GM08714 (cell line): Measurements from ENCODE around the gene EIF5A.
"Not testable (repeated sequence)": the region's sequence is repeated elsewhere in the genome, so short reads cannot be mapped to it uniquely, and the experiment has no call there.

Experiments used
- H3K4me3 ChIP-seq: fragments of 200-500 bp; sonication (Bioruptor generic); 2 replicates; pipeline ENCODE4 v1.5.1; 2014; ENCODE audit warnings: mild to moderate bottlenecking, low read length, inconsistent platforms
- ZNF274 ChIP-seq: IDR thresholded peaks from 2 replicates; pipeline ENCODE4 v1.6.1; 2012; ENCODE audit warnings: mild to moderate bottlenecking, low read depth, low read length

Gene EIF5A

DNA sequence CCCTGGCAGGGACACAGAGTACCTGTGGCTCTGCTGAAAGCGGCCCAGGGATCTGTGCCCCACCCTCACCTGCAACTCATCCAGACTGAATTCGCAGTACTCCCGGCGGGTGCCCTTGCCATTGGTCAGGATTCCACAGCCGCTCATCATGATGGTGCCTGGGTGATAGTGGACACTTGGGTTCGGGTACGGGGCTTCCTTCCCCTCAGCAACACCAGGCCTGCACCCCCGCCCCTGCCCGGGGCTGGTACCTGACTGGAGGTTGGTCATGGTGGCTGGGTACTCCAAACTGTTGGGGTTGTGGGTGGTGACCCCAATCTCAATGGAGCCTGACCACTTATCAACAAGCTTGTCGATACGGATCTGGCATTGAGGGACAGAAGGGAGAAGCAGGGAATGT, 18.8 kb downstream of the EIF5A start:
- H3K4me3 ChIP-seq = no peak overlapping the region
- no peak for TF ChIP-seq ZNF274

DNA sequence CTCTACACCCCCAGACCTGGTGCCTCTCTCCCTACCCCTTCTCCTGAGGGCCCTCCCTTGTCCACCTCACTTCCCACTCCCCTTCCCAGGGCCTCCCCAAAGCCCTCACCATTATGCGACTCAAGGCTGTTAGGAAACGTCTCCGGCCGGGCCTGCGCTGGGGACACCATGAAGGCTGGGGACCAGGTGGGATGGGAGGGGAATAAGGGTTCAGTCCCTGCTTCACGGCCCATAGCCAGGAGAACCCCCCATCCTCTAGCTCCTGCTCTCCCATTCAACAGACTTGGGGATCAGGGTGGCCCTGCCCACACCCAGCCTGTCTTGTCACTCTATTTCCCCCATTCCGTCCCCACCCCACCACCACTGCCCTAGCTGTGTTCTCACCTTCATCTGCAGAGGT, 19.6 kb downstream of the EIF5A start:
- no peak for TF ChIP-seq ZNF274

DNA sequence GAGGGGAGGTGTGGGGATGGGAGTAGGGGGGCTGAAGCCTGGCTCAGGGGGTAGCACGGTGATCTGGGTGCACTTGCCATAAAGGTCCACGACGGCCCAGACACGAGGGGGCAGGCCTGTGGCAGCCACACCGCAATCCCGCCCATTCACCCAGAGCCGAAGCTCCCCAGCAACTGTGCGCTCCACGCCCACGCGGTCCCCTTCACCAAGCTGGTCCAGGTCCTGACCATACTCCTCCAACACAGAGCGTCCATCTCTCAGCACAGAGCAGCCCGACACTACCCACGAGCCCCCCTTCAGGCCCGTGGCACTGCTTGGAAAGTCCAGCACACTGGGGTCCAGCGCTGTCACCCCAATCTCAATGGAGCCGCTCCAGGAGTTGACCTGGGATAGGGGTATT, 20.1 kb downstream of the EIF5A start:
- no peak overlapping the region for H3K4me3 ChIP-seq
- no peak for TF ChIP-seq ZNF274

More for the DNA sequence above, 19.6 kb downstream of the EIF5A start:
- H3K4me3 ChIP-seq = no peak overlapping the region

DNA sequence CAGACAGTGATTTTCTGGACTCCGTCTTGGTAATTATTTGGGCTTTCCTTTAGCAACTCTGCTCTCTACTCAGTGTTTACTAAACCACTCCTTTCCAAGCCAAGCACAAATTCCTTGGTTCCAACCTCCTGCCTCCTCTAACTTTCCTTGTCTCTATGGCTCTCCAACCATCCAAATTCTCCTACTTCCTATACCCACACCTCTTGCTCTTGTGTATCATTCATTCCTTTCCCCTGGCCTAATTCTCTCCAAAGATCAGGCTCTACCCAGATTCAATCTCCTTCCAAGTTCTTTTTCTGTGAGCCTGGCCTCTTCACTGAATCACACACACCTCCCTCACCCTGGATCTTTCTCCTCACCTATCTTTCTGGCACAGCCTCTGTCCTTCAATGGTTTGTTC, 20.6 kb downstream of the EIF5A start:
- no peak for TF ChIP-seq ZNF274
- H3K4me3 ChIP-seq = peak overlapping the region; percentile 77; the same call in 1 of the 2 replicates

DNA sequence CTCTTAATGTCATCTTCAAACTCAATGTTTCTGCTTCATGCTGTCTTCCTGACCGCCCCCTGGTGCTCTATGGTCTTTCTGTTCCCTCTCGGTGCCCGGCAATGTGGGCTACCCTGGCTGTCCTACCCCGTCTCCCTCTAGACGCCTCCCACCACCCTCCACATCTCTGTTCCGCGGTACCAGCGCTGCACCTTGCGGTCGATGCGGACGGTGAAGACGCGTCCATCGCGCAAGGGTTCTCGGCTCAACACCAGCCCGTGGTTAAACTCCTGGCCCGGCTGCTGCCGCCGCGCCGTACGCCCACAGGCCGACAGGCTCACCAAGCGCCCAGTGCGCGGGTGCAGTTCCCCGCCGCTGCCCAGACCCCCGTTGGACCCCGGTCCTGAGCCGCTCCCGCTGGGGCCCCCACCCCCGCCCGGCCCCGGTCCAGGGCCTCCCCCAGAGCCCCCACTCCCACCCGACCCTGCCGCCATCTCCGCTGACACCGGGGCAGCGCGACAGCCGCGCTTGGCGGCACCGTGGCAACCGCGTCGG, 21.5 kb downstream of the EIF5A start, which contains the start of gene NEURL4:
NEURL4 (minus strand) TSS at position 496 of the 534 bp plus-strand sequence; CDS start at position 473, 23 bp downstream.
- TF ChIP-seq ZNF274 = no peak
- peak within 1 kb of the TSS; percentile 77 for H3K4me3 ChIP-seq

DNA sequence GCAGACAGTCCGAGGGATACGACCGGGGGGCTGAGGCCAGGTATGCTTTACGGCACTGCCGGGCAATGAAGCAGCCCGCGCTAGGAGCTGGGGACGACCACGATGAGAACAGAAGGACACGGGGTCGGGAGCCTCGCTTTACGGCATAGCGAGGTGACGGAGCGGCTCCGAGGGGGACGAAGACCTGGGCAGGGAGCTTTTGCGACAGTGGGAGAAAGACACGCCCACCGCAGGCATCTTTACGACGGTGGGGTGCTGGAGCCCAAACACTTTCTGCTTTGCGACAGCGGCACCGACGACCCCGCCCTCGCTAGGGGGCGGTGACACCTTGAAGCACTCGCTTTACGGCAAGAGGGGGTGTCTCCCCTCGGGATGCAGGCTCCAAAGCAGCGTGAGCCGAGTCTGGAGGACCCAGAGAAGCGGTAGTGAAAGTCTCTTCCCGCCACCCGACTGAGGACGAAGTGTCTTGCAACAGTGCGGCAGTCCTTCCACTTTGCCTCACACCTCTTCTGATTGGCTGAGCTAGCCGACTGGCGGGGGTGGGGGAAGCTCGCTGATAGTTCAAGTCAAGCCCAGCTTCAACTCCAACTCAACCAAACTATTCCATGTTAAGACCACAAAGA, 22.1 kb downstream of the EIF5A start:
- peak overlapping the region; percentile 77 for H3K4me3 ChIP-seq
- TF ChIP-seq ZNF274 = no peak

DNA sequence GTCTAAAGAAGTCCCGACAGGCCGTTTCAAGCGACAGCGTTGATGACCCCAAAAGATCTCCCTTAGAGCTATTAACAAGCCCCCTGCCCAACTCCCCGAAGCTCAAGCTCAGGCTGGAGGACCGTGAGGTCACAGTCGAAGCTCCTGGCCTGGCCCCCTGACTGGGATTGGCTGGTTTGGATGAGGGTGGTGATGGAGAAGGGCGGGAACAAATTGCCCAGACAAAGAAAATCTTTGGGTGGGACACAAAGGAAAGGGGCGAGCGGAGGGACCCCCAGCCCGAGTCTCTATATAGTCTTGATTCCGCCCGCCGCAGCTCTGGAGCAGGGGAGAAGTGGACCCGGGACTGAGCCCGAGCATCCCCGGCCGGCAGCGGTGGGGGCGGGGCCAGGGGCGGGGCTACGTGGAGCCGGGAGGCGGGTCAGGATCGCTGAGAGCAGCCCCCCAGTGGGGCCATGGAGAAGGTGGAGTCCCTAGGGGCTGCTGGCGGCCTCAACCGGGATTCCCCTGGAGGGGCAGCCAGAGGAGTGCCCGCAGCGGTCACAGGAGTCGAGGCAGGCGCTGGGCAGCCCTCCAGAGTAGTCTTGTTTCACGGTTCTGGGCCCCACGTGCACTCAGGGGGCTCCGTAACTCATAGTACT, 22.7 kb downstream of the EIF5A start:
- no peak for TF ChIP-seq ZNF274
- H3K4me3 ChIP-seq = peak overlapping the region; percentile 77

DNA sequence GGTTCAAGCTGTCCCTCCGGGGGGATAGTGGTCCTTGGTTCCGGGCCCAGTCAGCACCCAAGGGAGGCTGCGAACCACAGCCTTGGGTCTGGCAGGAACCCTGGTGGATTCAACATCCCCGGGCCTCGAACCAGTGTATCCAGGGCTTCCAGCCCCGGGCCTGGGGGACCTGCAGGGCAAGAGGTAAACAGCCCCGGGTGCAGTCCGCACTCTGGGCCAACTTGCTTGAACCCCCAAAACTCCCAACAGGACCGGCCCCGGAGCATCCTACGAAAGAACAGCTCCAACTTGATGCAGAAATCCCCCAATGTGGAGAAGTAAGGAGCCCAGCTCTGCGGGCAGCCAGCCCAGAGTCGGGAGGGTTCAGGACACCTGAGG, 23.2 kb downstream of the EIF5A start:
- no peak for TF ChIP-seq ZNF274
- H3K4me3 ChIP-seq = peak overlapping the region; percentile 77; the same call in 1 of the 2 replicates

DNA sequence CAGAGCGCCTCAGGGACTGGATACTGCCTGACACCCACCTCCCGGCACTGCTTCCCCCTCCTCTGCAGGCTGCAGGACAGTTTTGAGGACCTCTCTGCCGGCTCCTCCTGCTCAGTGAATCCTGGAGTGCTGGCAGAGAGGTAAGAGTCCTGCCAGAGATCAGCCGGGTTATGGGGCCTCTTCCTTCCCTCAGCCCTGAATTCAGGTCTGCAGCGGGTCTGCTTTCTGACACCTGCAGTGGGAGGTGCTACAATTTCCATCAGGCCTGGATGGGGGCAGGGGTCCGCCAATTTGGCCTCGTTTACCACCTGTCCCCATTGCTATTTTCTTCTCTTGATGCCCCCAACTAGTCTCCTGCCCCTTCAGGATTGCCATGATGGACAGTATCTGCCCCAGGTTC, 24.7 kb downstream of the EIF5A start:
- no peak overlapping the region; the same call in 1 of the 2 replicates for H3K4me3 ChIP-seq
- TF ChIP-seq ZNF274 = no peak

DNA sequence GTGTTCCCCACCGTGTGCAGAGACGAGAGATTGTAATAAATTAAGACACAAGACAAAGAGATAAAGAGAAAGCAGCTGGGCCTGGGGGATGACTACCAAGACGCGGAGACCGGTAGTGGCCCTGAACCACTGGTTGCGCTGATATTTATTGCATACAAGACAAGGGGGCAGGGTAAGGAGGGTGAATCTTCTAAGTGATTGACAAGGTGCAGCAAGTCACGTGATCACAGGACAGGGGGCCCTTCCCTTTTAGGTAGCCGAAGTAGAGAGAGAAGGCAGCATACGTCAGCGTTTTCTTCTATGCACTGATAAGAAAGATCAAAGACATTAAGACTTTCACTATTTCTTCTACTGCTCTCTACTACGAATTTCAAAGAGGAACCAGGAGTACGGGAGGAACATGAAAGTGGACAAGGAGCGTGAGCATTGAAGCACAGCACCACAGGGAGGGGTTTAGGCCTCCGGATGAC, 25.2 kb downstream of the EIF5A start:
- not testable (repeated sequence) for H3K4me3 ChIP-seq

DNA sequence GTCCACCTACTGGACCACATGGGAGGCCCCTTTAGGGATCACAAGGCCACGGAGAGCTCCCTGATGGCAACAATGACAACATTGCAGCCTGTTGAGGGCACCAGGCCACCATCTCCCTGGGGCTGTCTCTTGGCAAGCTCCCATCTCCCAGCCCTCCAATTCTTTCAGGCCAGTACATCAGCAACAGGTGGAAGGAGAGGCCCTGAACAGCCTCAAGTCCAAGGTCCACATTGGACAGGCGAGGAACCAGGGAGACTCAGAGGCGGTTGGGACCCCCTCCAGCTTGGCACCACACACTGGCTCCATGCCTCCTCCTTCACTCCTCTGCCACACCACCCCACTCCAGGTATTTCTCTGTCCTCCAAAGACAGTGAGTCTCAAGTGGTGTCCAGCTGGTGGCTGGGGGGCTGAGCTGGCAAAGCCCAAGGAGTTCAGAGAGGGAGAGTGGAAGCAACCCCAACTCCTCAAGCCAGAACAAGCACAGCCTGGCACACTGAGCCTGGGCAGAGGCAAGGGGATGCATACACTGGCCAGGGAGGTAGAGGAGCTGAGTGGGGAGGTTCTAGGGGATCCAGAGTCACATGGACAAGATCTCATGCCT, 27.6 kb downstream of the EIF5A start:
- no peak overlapping the region for H3K4me3 ChIP-seq
- no peak for TF ChIP-seq ZNF274

DNA sequence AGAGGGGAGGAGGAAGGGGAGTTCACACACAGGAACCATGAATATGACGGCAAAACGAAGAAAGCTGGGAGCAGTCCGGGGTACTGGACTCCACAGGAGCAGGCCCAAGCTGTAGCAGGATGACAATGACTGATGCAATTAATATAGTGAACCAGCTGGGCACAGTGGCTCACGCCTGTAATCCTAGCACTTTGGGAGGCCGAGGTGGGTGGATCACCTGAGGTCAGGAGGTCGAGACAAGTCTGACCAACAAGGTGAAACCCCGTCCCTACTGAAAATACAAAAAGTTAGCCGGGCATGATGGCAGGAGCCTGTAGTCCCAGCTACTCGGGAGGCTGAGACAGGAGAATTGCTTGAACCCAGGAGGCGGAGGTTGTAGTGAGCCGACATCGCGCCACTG, 28.3 kb downstream of the EIF5A start:
- peak overlapping the region; percentile 76; the same call in 1 of the 2 replicates for H3K4me3 ChIP-seq

DNA sequence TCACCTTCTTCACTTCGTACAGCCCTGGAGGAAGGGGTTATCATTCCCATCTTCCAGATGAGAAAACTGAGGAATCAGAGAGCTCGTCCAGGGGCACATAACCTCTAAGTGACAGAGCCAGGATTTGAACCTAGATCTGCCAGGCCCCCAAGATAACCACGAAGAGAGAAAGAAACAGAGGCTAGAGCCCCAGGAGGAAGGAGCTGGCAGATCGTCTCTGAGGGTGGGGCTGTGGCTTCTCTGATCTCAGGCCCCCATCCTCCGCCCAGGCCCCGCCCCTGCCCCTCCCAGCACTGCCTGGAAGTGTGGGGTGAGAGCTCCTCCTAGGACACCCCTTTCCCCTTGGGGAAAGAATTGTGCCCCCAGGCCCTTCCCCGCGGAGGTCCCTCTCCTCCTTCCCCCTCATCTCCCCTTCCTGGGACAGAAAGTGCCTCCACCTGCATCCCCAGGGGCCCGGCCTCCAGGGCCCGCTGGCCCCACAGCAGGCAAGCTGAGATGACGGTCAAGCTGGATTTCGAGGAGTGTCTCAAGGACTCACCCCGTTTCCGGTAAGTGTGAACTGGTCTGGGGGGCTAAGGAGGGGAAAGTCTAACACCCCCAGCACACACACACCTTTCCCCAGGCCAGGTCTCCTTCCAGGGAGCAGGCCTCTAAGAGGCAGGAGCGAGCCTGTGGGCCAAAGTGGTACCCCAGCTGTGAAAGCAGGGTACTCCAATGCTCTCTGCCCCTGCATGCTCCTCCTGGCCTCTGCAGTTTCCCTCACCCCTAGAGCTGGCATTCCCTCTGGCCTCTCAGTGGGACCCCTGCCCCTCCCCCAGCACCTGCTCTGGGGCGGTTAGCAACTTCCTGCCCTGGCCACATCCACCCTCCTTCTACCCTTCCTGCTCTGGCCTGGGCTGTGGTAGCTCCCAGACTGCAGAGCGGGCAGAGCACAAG, 29.1 kb downstream of the EIF5A start, which contains the start of gene ACAP1:
ACAP1 (plus strand) TSS at position 290 of the 936 bp plus-strand sequence; CDS start at position 496, 206 bp downstream.
- no peak for TF ChIP-seq ZNF274
- peak within 1 kb of the TSS; percentile 76 for H3K4me3 ChIP-seq

DNA sequence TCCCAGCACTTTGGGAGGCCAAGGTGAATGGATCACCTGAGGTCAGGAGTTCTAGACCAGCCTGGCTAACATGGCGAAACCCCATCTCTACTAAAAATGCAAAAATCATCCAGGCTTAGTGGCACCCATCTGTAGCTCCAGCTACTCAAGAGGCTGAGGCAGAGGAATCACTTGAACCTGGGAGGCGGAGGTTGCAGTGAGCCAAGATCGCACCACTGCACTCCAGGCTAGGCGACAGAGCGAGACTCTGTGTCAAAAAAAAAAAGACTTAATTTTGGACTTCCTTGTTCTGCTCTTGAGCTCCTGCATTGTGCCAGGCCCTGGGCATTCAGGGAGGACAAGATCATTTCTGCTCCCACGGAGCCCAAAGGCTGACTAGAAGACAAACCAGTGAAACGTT, 30.2 kb downstream of the EIF5A start:
- peak overlapping the region; percentile 76 for H3K4me3 ChIP-seq
